B cell (primary cell): ENCODE measurements around the gene CEACAM19. TPM values are rescaled to one million over a fixed set of nuclear protein-coding genes. Genes with fewer than 3 reads are reported as not detected.
"Not testable (repeated sequence)": the region's sequence is repeated elsewhere in the genome, so short reads cannot be mapped to it uniquely, and the experiment has no call there.

Source experiments
- ATAC-seq: fragments of 200-7000 bp; cut with Tn5 transposase; one replicate; pipeline ENCODE4 v1.10.0; 2021; ENCODE audit warnings: low read depth, mild to moderate bottlenecking, moderate number of reproducible peaks, moderate library complexity
- CTCF ChIA-PET: fragments of 350-600 bp; sonication (Branson Sonifier 250); formaldehyde crosslinking; loops from one replicate; lab custom pipeline; 2021; ENCODE audit warnings: antibody characterized with exemption, inconsistent platforms; lab: Charles Lee
- POLR2A ChIA-PET: fragments of 350-600 bp; sonication (Branson Sonifier 250); formaldehyde crosslinking; loops from one replicate; lab custom pipeline; 2021; ENCODE audit warnings: antibody characterized with exemption; lab: Charles Lee
- DNase-seq: peaks from one replicate; pipeline ENCODE4 v3.0.0; 2013
- H2AFZ ChIP-seq: 2 replicates; pipeline ENCODE4 v1.6.1; 2012; ENCODE audit warnings: mild to moderate bottlenecking, low read depth, low read length; ENCODE audit not compliant: insufficient read depth, poor library complexity, severe bottlenecking
- H3K27ac ChIP-seq, 2 donors: 1 replicate in 1 of 2; 2 replicates in 1 of 2; pipeline ENCODE4 v1.5.1; 2012 to 2013; ENCODE audit warnings: low read length in 2 of 2, mild to moderate bottlenecking in 2 of 2, moderate library complexity in 1 of 2
- H3K27me3 ChIP-seq, 4 experiments: fragments of 200-600 bp in 1 of 4; sonication (generic) in 1 of 4; replicated peaks in 1 of 4; 1 replicate in 2 of 4; 2 replicates in 2 of 4; pipeline versions ENCODE4 v1.6.1 to v1.7.0; 2013 to 2016; ENCODE audit warnings: low read length in 3 of 4, mild to moderate bottlenecking in 2 of 4, mixed read lengths in 1 of 4, moderate library complexity in 1 of 4; ENCODE audit not compliant: insufficient read depth in 4 of 4, control insufficient read depth in 3 of 4; ENCODE audit errors: control extremely low read depth in 1 of 4
- H3K36me3 ChIP-seq, 2 experiments: replicated peaks in 1 of 2; 1 replicate in 1 of 2; 2 replicates in 1 of 2; pipeline versions ENCODE4 v1.6.1 to v1.7.1; 2013; ENCODE audit warnings: low read length in 1 of 2; ENCODE audit not compliant: insufficient read depth in 2 of 2, control insufficient read depth in 1 of 2; ENCODE audit errors: control extremely low read depth in 1 of 2, extremely low read depth in 1 of 2
- H3K4me1 ChIP-seq, 2 donors: fragments of 200-600 bp in 1 of 2; sonication (generic) in 1 of 2; 1 replicate in 1 of 2; 2 replicates in 1 of 2; pipeline versions ENCODE4 v1.5.1 to v1.6.1; 2013 to 2017; ENCODE audit warnings: low read length in 2 of 2; ENCODE audit not compliant: control insufficient read depth in 2 of 2, insufficient read depth in 2 of 2
- H3K4me2 ChIP-seq: replicated peaks from 2 replicates; pipeline ENCODE3; 2012; ENCODE audit warnings: mild to moderate bottlenecking, low read depth, low read length; ENCODE audit not compliant: poor library complexity, severe bottlenecking
- H3K4me3 ChIP-seq, 5 experiments: fragments of 200-600 bp in 1 of 5; sonication (generic) in 1 of 5; 1 replicate in 3 of 5; 2 replicates in 2 of 5; pipeline versions ENCODE4 v1.5.1 to v1.7.0; 2011 to 2016; ENCODE audit warnings: low read length in 4 of 5, mild to moderate bottlenecking in 4 of 5, low read depth in 2 of 5, control low read depth in 1 of 5, moderate library complexity in 1 of 5; ENCODE audit not compliant: insufficient read depth in 1 of 5; ENCODE audit errors: control extremely low read depth in 1 of 5, extremely low read depth in 1 of 5
- H3K79me2 ChIP-seq: fragments of 200-600 bp; sonication (generic); one replicate; pipeline ENCODE4 v1.6.0; 2016; ENCODE audit warnings: low read length; ENCODE audit not compliant: control insufficient read depth, insufficient read depth
- H3K9ac ChIP-seq: fragments of 200-600 bp; sonication (generic); 2 replicates; pipeline ENCODE4 v1.6.1; 2017; ENCODE audit warnings: mild to moderate bottlenecking, low read length, moderate library complexity
- H3K9me3 ChIP-seq, 3 donors: one replicate each; pipeline versions ENCODE4 v1.6.1 to v1.7.1; 2013; ENCODE audit warnings: low read length in 2 of 3; ENCODE audit not compliant: control insufficient read depth in 2 of 3, insufficient read depth in 1 of 3; ENCODE audit errors: control extremely low read depth in 1 of 3
- H4K20me1 ChIP-seq: 2 replicates; pipeline ENCODE4 v1.6.0; 2012; ENCODE audit warnings: mild to moderate bottlenecking, low read length; ENCODE audit not compliant: insufficient read depth, control insufficient read depth, poor library complexity, severe bottlenecking
- H3K27ac Mint-ChIP-seq: one replicate; pipeline ENCODE4 v1.8.0; 2021; ENCODE audit warnings: mixed read lengths
- H3K27me3 Mint-ChIP-seq: one replicate; pipeline ENCODE4 v1.8.0; 2021; ENCODE audit warnings: mixed read lengths
- H3K4me1 Mint-ChIP-seq: one replicate; pipeline ENCODE4 v1.8.0; 2021; ENCODE audit warnings: mixed read lengths
- H3K4me3 Mint-ChIP-seq: one replicate; pipeline ENCODE4 v1.8.0; 2021; ENCODE audit warnings: mixed read lengths
- H3K9me3 Mint-ChIP-seq: one replicate; pipeline ENCODE4 v1.8.0; 2022; ENCODE audit warnings: mixed read lengths; ENCODE audit not compliant: insufficient read depth
- CTCF ChIP-seq: fragments of 200-600 bp; IDR thresholded peaks from one replicate; pipeline ENCODE4 v1.8.0; 2022; ENCODE audit warnings: antibody characterized with exemption, mild to moderate bottlenecking
- EZH2 ChIP-seq: IDR thresholded peaks from 2 replicates; pipeline ENCODE4 v1.6.1; 2012; ENCODE audit warnings: borderline replicate concordance, low read depth, mild to moderate bottlenecking, moderate library complexity, low read length; ENCODE audit not compliant: insufficient read depth, poor library complexity, severe bottlenecking
- WGBS: methylation state at CpG from one replicate; pipeline ENCODE4 v1.1.5; 2013; ENCODE audit warnings: missing lambda C conversion rate; ENCODE audit not compliant: insufficient coverage; 5-methylcytosine and 5-hydroxymethylcytosine counted together
- intact Hi-C: fragments of 100-400 bp; cut with micrococcal nuclease; formaldehyde crosslinking; loops from one replicate; pipeline ENCODE4 v1.10.0; 2022
- polyA plus RNA-seq: library from polyadenylated mRNA; depleted of rRNA; stranded (reverse); fragments of >200 nt; gene quantifications from 2 replicates; pipeline ENCODE4 v1.2.3, GENCODE V29; 2012
- total RNA-seq, 2 donors: library from RNA; stranded (reverse); fragments of 120-200 nt in 1 of 2; gene quantifications; 1 replicate in 1 of 2; 2 replicates in 1 of 2; pipeline versions ENCODE4 v1.2.3 to v1.2.4, GENCODE V29; 2013 to 2022

Gene CEACAM19
- total and polyA plus RNA-seq, 2 donors (not counting 1 experiment from before 2014, with no cell fraction given) = not detected

DNA sequence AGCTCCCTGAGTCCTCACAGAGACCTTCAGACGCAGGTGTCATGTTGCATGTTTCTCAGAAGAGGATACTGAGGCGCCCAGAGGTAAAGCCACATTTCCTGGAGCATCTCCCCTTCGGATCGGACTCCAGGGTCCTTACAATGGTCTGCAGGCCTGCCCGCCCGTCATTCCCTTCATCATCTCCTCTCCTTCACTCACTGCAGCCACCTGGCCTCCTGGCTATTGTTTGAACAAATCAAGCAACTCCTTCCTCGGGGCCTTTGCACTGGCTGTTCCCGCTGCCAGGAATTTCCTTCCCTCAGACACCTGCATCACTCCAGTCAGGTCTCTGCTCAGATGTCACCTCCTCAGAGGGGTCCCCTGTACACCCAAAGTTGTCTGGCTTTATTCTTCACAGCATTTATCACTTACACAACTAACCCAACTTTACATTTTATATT, 48.0 kb downstream of the CEACAM19 start:
- intact Hi-C loops = no loop called here
- Histone ChIP-seq H3K27me3 (no peaks in the 10 kb centered on the region), H3K27ac (no peak overlapping the region), H2AFZ (no peak overlapping the region), H3K4me3 (no peak overlapping the region), H3K9ac (no peak overlapping the region), H3K4me1 (peaks cover 19 to 22% of the 10 kb centered on the region in 2 donors), H3K4me2 (no peak overlapping the region), H3K79me2 (no peaks in the 10 kb centered on the region), H3K36me3 (no peaks in the 10 kb centered on the region), H3K9me3 (peaks cover 0 to 16% (median 11%) of the 10 kb centered on the region in 3 donors), H4K20me1 (no peaks in the 10 kb centered on the region)
- no peak overlapping the region for H3K4me3 Mint-ChIP-seq
- POLR2A ChIA-PET = interaction anchor here (0.7 kb wide), 1 partner anchor 71 kb away, joined by 3 read pairs; no protein-coding TSS in a partner anchor
- CTCF ChIA-PET = interaction anchor here (11.7 kb wide), 1 partner anchor 52 kb away, joined by 591 read pairs; the partner anchor contains the start of gene CBLC
- ATAC-seq (no peak), DNase-seq (no peak)
- no peak overlapping the region for H3K27ac Mint-ChIP-seq
- TF ChIP-seq CTCF (no peak), EZH2 (no peak)
- no peaks in the 10 kb centered on the region for H3K27me3 Mint-ChIP-seq
- WGBS = 96% methylated on average over 8 of the region's 8 CpGs
- peaks cover 5% of the 10 kb centered on the region for H3K9me3 Mint-ChIP-seq
- peaks cover 22% of the 10 kb centered on the region for H3K4me1 Mint-ChIP-seq

- H2AFZ ChIP-seq, H3K27ac Mint-ChIP-seq, H3K27me3 Mint-ChIP-seq, ATAC-seq, H3K9me3 ChIP-seq, H3K4me3 ChIP-seq, H4K20me1 ChIP-seq, H3K27ac ChIP-seq, POLR2A ChIA-PET, H3K79me2 ChIP-seq, H3K27me3 ChIP-seq, H3K4me3 Mint-ChIP-seq, H3K9me3 Mint-ChIP-seq, H3K36me3 ChIP-seq, H3K4me2 ChIP-seq, H3K9ac ChIP-seq, DNase-seq: not testable (repeated sequence)
- 96% methylated on average over 9 of the region's 9 CpGs for WGBS
- H3K4me1 ChIP-seq = peaks cover 22 to 33% of the 10 kb centered on the region in 2 donors
- CTCF ChIA-PET = interaction anchor here (5.3 to 11.7 kb wide), 2 partner anchors 30 to 51 kb away, joined by 89 to 591 read pairs; partner anchors contain the start of gene CBLC
- intact Hi-C loops = loop anchor here (5.0 to 10.0 kb wide), 2 partner anchors 33 to 124 kb away; partner anchors contain the start of gene NECTIN2
- H3K4me1 Mint-ChIP-seq = peaks cover 31% of the 10 kb centered on the region
Measured at GRCh38 chr19:44720396-44720795, 49.1 kb downstream of the CEACAM19 start.
